ENCODE results near the gene COL9A2.

COL9A2 gene

DNA sequence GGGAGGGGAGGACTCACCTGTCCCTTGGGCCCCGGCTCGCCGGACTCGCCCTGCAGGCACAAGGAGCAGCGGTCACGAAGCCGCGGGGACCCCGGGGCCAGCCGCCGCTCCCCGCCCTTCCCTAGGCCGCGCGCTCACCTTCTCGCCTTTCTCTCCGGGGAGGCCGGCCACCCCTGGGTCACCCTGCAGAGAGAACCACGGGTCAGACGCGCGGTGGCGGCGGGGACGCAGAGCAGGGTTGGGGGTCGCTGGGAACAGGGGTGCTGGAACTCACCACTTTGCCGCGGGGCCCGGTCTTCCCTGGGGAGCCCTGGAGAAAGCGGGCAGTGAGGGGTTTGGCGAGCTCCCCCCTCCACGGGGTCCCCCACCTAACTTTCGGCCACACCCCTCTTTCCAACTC lies 13.3 kb downstream of the COL9A2 start:
- TF ChIP-seq, protein P1, sequence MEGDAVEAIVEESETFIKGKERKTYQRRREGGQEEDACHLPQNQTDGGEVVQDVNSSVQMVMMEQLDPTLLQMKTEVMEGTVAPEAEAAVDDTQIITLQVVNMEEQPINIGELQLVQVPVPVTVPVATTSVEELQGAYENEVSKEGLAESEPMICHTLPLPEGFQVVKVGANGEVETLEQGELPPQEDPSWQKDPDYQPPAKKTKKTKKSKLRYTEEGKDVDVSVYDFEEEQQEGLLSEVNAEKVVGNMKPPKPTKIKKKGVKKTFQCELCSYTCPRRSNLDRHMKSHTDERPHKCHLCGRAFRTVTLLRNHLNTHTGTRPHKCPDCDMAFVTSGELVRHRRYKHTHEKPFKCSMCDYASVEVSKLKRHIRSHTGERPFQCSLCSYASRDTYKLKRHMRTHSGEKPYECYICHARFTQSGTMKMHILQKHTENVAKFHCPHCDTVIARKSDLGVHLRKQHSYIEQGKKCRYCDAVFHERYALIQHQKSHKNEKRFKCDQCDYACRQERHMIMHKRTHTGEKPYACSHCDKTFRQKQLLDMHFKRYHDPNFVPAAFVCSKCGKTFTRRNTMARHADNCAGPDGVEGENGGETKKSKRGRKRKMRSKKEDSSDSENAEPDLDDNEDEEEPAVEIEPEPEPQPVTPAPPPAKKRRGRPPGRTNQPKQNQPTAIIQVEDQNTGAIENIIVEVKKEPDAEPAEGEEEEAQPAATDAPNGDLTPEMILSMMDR (IDR thresholded peaks at IDR 0.05; ENCODE audit: insufficient read depth, low read length, poor library complexity, severe bottlenecking), result no peak
- no peak for TF ChIP-seq EZH2phosphoT487 (conservative IDR thresholded peaks at IDR 0.05; ENCODE audit: low read length)
- no peaks in the 10 kb centered on the region for H3K9me3 ChIP-seq (ENCODE audit: insufficient read depth, low read length)
- no peak overlapping the region for H2AFZ ChIP-seq (ENCODE audit: low read depth, low read length, severe bottlenecking)
- no peaks in the 10 kb centered on the region for H3K9me2 ChIP-seq (replicated peaks; ENCODE audit: insufficient read depth, low read length)
- no peak overlapping the region for H3K4me3 ChIP-seq (ENCODE audit: insufficient read depth, low read length, poor library complexity, severe bottlenecking)
- no peaks in the 10 kb centered on the region for H3K36me3 ChIP-seq (ENCODE audit: low read length)
- H4K20me1 ChIP-seq (ENCODE audit: low read depth, low read length), result no peaks in the 10 kb centered on the region
- no peaks in the 10 kb centered on the region for H3K27me3 ChIP-seq (ENCODE audit: low read length)
- no peak overlapping the region for H3K9ac ChIP-seq (ENCODE audit: low read length)
- no peak overlapping the region for H3K27ac ChIP-seq (ENCODE audit: low read depth, low read length)
- H3F3A ChIP-seq (ENCODE audit: insufficient read depth), result no peaks in the 10 kb centered on the region
- H3K4me2 ChIP-seq (ENCODE audit: low read depth, low read length, poor library complexity, severe bottlenecking), result no peak overlapping the region
- H3K79me2 ChIP-seq (ENCODE audit: insufficient read depth, low read length), result no peaks in the 10 kb centered on the region

DNA sequence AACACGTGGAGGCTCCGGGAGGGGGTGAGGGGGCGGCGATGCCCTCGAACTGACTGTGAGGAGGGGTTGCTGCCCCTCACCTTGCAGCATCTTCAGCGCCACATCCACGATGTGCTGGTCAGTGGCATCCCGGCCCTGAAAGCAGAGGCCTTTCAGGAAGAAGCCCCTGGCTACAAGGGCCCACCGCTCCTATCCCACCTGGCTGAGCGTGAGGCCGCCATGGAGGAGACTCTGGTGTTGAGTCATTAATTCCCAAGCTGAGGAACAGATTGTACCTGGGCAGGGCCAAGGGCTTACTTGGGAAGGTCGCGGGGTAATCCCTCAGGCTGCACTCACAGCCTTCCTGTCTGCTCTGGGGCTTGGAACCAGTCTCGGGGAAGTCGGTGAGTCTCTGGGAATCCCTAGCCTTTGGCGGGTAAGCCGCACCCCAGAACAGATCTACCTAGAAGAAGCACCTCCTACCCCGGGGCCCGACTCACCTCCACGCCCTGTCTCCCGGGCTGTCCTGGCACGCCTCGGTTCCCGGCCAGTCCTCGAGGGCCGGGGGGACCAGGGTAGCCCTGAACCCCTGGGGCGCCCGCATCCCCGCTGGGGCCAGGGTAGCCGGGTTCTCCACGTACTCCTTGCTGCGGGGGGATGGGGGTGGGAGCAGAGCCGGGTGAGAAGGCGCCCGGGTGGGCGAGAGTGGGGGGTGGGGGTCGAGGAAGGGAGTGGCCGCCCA lies 13.9 kb downstream of the COL9A2 start:
- Histone ChIP-seq H3K4me2 (ENCODE audit: low read depth, low read length, poor library complexity, severe bottlenecking) (no peak overlapping the region), H3K79me2 (ENCODE audit: insufficient read depth, low read length) (no peaks in the 10 kb centered on the region), H3K4me3 (ENCODE audit: insufficient read depth, low read length, poor library complexity, severe bottlenecking) (no peak overlapping the region), H3F3A (ENCODE audit: insufficient read depth) (no peaks in the 10 kb centered on the region), H2AFZ (ENCODE audit: low read depth, low read length, severe bottlenecking) (no peak overlapping the region), H3K27ac (ENCODE audit: low read depth, low read length) (no peak overlapping the region), H3K9me2 (replicated peaks; ENCODE audit: insufficient read depth, low read length) (no peaks in the 10 kb centered on the region), H4K20me1 (ENCODE audit: low read depth, low read length) (no peaks in the 10 kb centered on the region), H3K36me3 (ENCODE audit: low read length) (no peaks in the 10 kb centered on the region), H3K27me3 (ENCODE audit: low read length) (no peaks in the 10 kb centered on the region), H3K9me3 (ENCODE audit: insufficient read depth, low read length) (no peaks in the 10 kb centered on the region), H3K9ac (ENCODE audit: low read length) (no peak overlapping the region)
- no peak for TF ChIP-seq EZH2phosphoT487 (conservative IDR thresholded peaks at IDR 0.05; ENCODE audit: low read length)
- TF ChIP-seq, protein P1 (IDR thresholded peaks at IDR 0.05; ENCODE audit: insufficient read depth, low read length, poor library complexity, severe bottlenecking), result no peak

DNA sequence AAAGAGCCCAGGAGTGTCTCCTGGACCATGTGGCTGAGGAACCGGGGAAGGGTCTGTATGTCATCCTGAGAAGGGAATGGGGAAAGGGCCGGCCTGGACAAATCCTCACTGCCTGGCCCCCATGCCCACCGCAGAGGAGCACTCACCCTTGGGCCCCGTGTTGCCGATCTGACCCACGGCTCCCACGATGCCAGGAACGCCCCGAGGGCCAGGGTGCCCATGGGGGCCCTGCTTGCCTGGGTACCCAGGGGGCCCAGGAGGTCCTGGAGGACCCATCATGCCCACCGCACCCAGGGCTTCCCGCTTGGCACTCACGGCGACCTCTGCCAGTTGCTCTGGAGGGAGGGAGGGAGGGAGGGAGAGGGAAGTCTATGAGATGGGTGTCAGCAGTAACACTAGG lies 14.6 kb downstream of the COL9A2 start:
- no peak overlapping the region for H2AFZ ChIP-seq (ENCODE audit: low read depth, low read length, severe bottlenecking)
- no peaks in the 10 kb centered on the region for H3K36me3 ChIP-seq (ENCODE audit: low read length)
- no peak overlapping the region for H3K27ac ChIP-seq (ENCODE audit: low read depth, low read length)
- no peaks in the 10 kb centered on the region for H3K9me3 ChIP-seq (ENCODE audit: insufficient read depth, low read length)
- H3F3A ChIP-seq (ENCODE audit: insufficient read depth), result no peaks in the 10 kb centered on the region
- H3K4me3 ChIP-seq (ENCODE audit: insufficient read depth, low read length, poor library complexity, severe bottlenecking), result no peak overlapping the region
- no peaks in the 10 kb centered on the region for H3K27me3 ChIP-seq (ENCODE audit: low read length)
- no peaks in the 10 kb centered on the region for H3K9me2 ChIP-seq (replicated peaks; ENCODE audit: insufficient read depth, low read length)
- H3K4me2 ChIP-seq (ENCODE audit: low read depth, low read length, poor library complexity, severe bottlenecking), result no peak overlapping the region
- TF ChIP-seq EZH2phosphoT487 (conservative IDR thresholded peaks at IDR 0.05; ENCODE audit: low read length), result no peak
- TF ChIP-seq, protein P1 (IDR thresholded peaks at IDR 0.05; ENCODE audit: insufficient read depth, low read length, poor library complexity, severe bottlenecking), result no peak
- H3K9ac ChIP-seq (ENCODE audit: low read length), result no peak overlapping the region
- H3K79me2 ChIP-seq (ENCODE audit: insufficient read depth, low read length), result no peaks in the 10 kb centered on the region
- no peaks in the 10 kb centered on the region for H4K20me1 ChIP-seq (ENCODE audit: low read depth, low read length)

Measured in SU-DHL-6 (cell line).